ENCODE results near the gene PABPC1L. TPM values are rescaled to one million over a fixed set of nuclear protein-coding genes. Genes with fewer than 3 reads are reported as not detected.

PABPC1L gene
- total RNA-seq, 1 donor from 2014 or later, result 61.1 TPM

- peaks cover 38% of the 10 kb centered on the region for H3K36me3 Mint-ChIP-seq (ENCODE audit: low read depth)
- ChIA-PET CTCF (interaction anchor here (3.5 kb wide), 1 partner anchor 12 kb away, joined by 20 read pairs; no protein-coding TSS in a partner anchor), POLR2A (interaction anchor here (0.6 to 10.3 kb wide), 9 partner anchors 12 to 929 kb away, joined by 3 to 153 read pairs (median 6); partner anchors contain the start of gene YWHAB)
- no peaks in the 10 kb centered on the region for H3K27me3 Mint-ChIP-seq
- no peaks in the 10 kb centered on the region for H3K9me3 Mint-ChIP-seq
- H3K4me3 Mint-ChIP-seq, result peak within 1 kb of the TSS; percentile 99
- peak within 1 kb of the TSS; percentile 97 for H3K27ac Mint-ChIP-seq
- DNase-seq (peak; percentile 98), ATAC-seq (ENCODE audit: low read depth) (peak; percentile 78)
- intact Hi-C loops (cut with micrococcal nuclease), result loop anchor here (1.0 to 5.0 kb wide), 9 partner anchors 13 to 755 kb away; partner anchors contain the start of genes OSER1, PABPC1L and PIGT
- H3K4me1 Mint-ChIP-seq, result peaks cover 67% of the 10 kb centered on the region
- no peak for TF ChIP-seq CTCF (IDR thresholded peaks at IDR 0.05)
Observed at GRCh38 chr20:44966030-44966961, 56.4 kb downstream of the PABPC1L start, which contains the start of gene STK4. Gene STK4 (plus strand): TSS chr20:44966512. CDS start chr20:44966569, 57 bp downstream.

- Mint-ChIP-seq H3K36me3 (ENCODE audit: low read depth) (peaks cover 43% of the 10 kb centered on the region), H3K27ac (peak overlapping the region; percentile 97), H3K27me3 (no peaks in the 10 kb centered on the region), H3K9me3 (no peaks in the 10 kb centered on the region), H3K4me1 (peaks cover 76% of the 10 kb centered on the region), H3K4me3 (peak overlapping the region; percentile 99)
- ATAC-seq (ENCODE audit: low read depth) (peak; percentile 43), DNase-seq (peak; percentile 24)
- ChIA-PET POLR2A (interaction anchor here (0.6 to 10.3 kb wide), 13 partner anchors 8 to 1005 kb away, joined by 3 to 153 read pairs (median 5); partner anchors contain the start of genes OSER1, YWHAB and ZNF335), CTCF (interaction anchor here (3.5 kb wide), 1 partner anchor 11 kb away, joined by 20 read pairs; no protein-coding TSS in a partner anchor)
- no peak for TF ChIP-seq CTCF (IDR thresholded peaks at IDR 0.05)
- intact Hi-C loops (cut with micrococcal nuclease), result loop anchor here (2.0 to 5.0 kb wide), 8 partner anchors 29 to 757 kb away; partner anchors contain the start of genes OSER1, PABPC1L and PIGT
Observed at GRCh38 chr20:44967207-44967807, 57.4 kb downstream of the PABPC1L start.

GRCh38 chr20:44969300-44969894 lies 59.5 kb downstream of the PABPC1L start:
- intact Hi-C loops (cut with micrococcal nuclease), result loop anchor here (5.0 kb wide), 2 partner anchors 398 to 448 kb away; partner anchors contain the start of gene PIGT
- Mint-ChIP-seq H3K4me1 (peaks cover 79% of the 10 kb centered on the region), H3K4me3 (peak overlapping the region; percentile 99), H3K9me3 (no peaks in the 10 kb centered on the region), H3K27me3 (no peaks in the 10 kb centered on the region), H3K36me3 (ENCODE audit: low read depth) (peaks cover 63% of the 10 kb centered on the region), H3K27ac (peak overlapping the region; percentile 97)
- ChIA-PET POLR2A (interaction anchor here (0.9 to 10.3 kb wide), 3 partner anchors 9 to 10 kb away, joined by 3 to 153 read pairs (median 22); partner anchors contain the start of gene TOMM34), CTCF (interaction anchor here (1.1 kb wide), 1 partner anchor 8 kb away, joined by 3 read pairs; no protein-coding TSS in a partner anchor)
- no peak for TF ChIP-seq CTCF (IDR thresholded peaks at IDR 0.05)
- ATAC-seq (ENCODE audit: low read depth) (no peak), DNase-seq (no peak)

- peak overlapping the region; percentile 96 for H3K27ac Mint-ChIP-seq
- ChIA-PET POLR2A (interaction anchor here (0.5 to 10.3 kb wide), 8 partner anchors 8 to 940 kb away, joined by 3 to 153 read pairs (median 7); partner anchors contain the start of genes TOMM34 and YWHAB), CTCF (interaction anchor here (0.7 to 0.9 kb wide), 2 partner anchors 10 to 393 kb away, joined by 3 read pairs; partner anchors contain the start of gene TOMM34)
- ATAC-seq (ENCODE audit: low read depth), result no peak
- H3K4me1 Mint-ChIP-seq, result peaks cover 84% of the 10 kb centered on the region
- DNase-seq, result no peak
- intact Hi-C loops (cut with micrococcal nuclease), result loop anchor here (1.0 kb wide), 2 partner anchors 9 to 10 kb away; partner anchors contain the start of gene TOMM34
- no peak for TF ChIP-seq CTCF (IDR thresholded peaks at IDR 0.05)
- peak overlapping the region; percentile 82 for H3K4me3 Mint-ChIP-seq
- peaks cover 72% of the 10 kb centered on the region for H3K36me3 Mint-ChIP-seq (ENCODE audit: low read depth)
- no peaks in the 10 kb centered on the region for H3K9me3 Mint-ChIP-seq
- no peaks in the 10 kb centered on the region for H3K27me3 Mint-ChIP-seq
Observed at GRCh38 chr20:44970243-44970757, 60.4 kb downstream of the PABPC1L start.

All from activated B cell treated with CpG ODN at 0.5 μM for 24 hours (primary cell).